Measurements from ENCODE around the gene BAIAP2.

Gene BAIAP2

GRCh38 chr17:81123052-81124048 is 88.4 kb downstream of the BAIAP2 start:
- H3K36me3 ChIP-seq (ENCODE audit: insufficient read depth, insufficient read length, low read length), result no peaks in the 10 kb centered on the region
- H3K4me3 ChIP-seq (ENCODE audit: insufficient read length, low read depth), result no peak overlapping the region
- peaks cover 41% of the 10 kb centered on the region for H3K4me1 ChIP-seq (ENCODE audit: insufficient read depth, insufficient read length)
- DNase-seq (ENCODE audit: low read depth, low spot score), result no peak
- H3K27me3 ChIP-seq (ENCODE audit: insufficient read depth, insufficient read length), result no peaks in the 10 kb centered on the region
- H3K9ac ChIP-seq (ENCODE audit: insufficient read length, low read depth), result no peak overlapping the region
- no peaks in the 10 kb centered on the region for H3K9me3 ChIP-seq (ENCODE audit: insufficient read depth, low read length)
- TF ChIP-seq SUZ12 (IDR thresholded peaks at IDR 0.05; ENCODE audit: extremely low read depth, insufficient read depth, insufficient read length) (no peak), ZNF274 (IDR thresholded peaks at IDR 0.05; ENCODE audit: low read depth, low read length) (no peak)

DNA sequence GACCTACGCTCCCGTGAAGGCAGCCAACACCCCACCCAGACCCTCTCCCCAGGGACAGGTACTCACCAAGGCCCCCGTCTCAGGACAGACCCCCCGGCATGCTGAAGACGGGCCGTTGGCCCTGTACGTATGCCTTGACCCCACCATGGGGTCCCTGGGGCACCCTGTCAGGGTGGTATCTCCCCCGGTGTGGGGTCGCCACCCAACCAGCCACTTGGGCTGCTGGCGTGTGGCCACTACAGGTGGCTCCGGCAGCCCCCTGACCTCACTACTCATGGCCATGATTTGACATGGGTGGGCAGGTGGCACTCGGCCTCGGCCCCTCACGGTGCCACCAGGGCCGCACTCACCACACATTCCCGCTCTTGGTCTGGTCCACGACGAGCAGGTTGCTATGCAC is 89.4 kb downstream of the BAIAP2 start:
- peaks cover 40% of the 10 kb centered on the region for H3K4me1 ChIP-seq (ENCODE audit: insufficient read depth, insufficient read length)
- no peak for DNase-seq (ENCODE audit: low read depth, low spot score)
- H3K36me3 ChIP-seq (ENCODE audit: insufficient read depth, insufficient read length, low read length), result no peaks in the 10 kb centered on the region
- H3K9me3 ChIP-seq (ENCODE audit: insufficient read depth, low read length), result no peaks in the 10 kb centered on the region
- no peak overlapping the region for H3K9ac ChIP-seq (ENCODE audit: insufficient read length, low read depth)
- H3K27me3 ChIP-seq (ENCODE audit: insufficient read depth, insufficient read length), result no peaks in the 10 kb centered on the region
- no peak overlapping the region for H3K4me3 ChIP-seq (ENCODE audit: insufficient read length, low read depth)
- TF ChIP-seq YY1 (IDR thresholded peaks at IDR 0.05; ENCODE audit: insufficient read depth, insufficient read length) (no peak), ZNF274 (IDR thresholded peaks at IDR 0.05; ENCODE audit: low read depth, low read length) (no peak)

DNA sequence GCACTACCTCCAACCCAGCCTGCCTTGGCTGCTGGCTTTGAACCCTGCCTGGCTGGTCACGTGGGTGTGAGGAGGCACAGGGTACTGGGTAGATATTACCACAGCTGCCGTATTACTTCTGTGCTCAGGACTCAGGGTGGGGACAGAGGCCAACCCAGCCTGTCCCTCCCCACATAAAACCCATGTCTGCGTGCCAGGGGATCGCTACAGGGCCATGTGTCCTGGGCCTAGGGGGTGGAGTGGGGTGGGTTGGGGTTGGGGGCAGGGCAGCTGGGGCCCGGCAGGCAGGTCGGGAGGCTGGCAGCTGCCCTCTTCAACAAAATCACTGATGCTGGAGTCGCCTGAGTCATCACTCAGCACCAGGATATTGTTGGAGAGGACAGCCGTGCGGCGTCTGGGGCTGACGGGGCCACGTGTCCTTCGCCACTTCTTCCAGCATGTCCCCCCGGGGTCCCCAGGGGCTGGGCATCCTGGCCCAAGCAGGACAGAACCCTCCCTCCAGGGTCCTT is 90.7 kb downstream of the BAIAP2 start:
- TF ChIP-seq ZNF274 (IDR thresholded peaks at IDR 0.05; ENCODE audit: low read depth, low read length) (no peak), SUZ12 (IDR thresholded peaks at IDR 0.05; ENCODE audit: extremely low read depth, insufficient read depth, insufficient read length) (no peak), YY1 (IDR thresholded peaks at IDR 0.05; ENCODE audit: insufficient read depth, insufficient read length) (no peak)
- Histone ChIP-seq H3K27me3 (ENCODE audit: insufficient read depth, insufficient read length) (no peaks in the 10 kb centered on the region), H3K9ac (ENCODE audit: insufficient read length, low read depth) (no peak overlapping the region), H3K36me3 (ENCODE audit: insufficient read depth, insufficient read length, low read length) (no peaks in the 10 kb centered on the region), H3K4me3 (ENCODE audit: insufficient read length, low read depth) (no peak overlapping the region), H3K4me1 (ENCODE audit: insufficient read depth, insufficient read length) (peaks cover 43% of the 10 kb centered on the region), H3K9me3 (ENCODE audit: insufficient read depth, low read length) (no peaks in the 10 kb centered on the region)
- DNase-seq (ENCODE audit: low read depth, low spot score), result no peak

DNA sequence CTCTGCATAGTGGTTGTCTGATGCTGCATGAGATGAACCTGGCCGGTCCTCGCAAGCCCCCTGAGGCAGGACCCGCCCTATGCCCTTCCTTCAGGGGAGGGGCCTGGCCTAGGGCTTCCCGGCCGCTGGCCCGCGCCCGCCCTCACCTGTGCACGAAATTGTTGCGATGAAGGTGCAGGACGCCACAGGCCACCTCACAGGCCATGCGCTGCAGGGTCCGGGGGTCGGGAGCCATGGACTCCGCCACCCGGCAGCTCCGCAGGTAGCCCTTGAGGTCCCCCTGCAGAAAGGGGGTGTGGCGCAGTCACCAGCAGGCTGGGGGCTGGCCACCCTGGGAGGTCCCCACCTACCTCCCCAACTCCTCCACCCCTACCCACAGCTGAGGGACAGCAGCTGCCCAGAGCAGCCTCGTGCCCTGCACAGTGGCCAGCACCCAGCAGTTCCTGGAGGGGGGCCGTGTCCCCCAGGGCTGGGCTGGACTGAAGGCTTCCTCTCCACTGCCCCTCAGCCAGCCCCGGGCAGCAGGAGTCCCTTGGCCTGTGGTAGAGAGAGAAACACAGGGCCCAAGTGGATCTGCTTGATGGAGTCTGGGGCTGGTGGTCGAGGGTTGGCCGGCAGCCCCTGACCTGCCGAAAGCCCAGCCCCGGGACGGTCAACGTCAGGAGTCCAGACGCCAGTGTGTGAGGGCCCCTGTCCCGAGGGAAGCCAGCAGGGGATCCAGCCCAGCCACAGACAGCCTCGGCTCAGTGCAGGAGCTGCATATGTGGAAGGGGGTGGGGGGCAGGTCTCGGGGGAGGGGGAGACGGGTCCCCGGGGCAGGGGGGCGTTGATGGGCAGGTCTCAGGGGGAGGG is 91.6 kb downstream of the BAIAP2 start:
- Histone ChIP-seq H3K27me3 (ENCODE audit: insufficient read depth, insufficient read length) (no peaks in the 10 kb centered on the region), H3K4me1 (ENCODE audit: insufficient read depth, insufficient read length) (peaks cover 40% of the 10 kb centered on the region), H3K9me3 (ENCODE audit: insufficient read depth, low read length) (no peaks in the 10 kb centered on the region), H3K9ac (ENCODE audit: insufficient read length, low read depth) (peak overlapping the region; percentile 26), H3K36me3 (ENCODE audit: insufficient read depth, insufficient read length, low read length) (no peaks in the 10 kb centered on the region), H3K4me3 (ENCODE audit: insufficient read length, low read depth) (no peak overlapping the region)
- DNase-seq (ENCODE audit: low read depth, low spot score), result no peak
- TF ChIP-seq YY1 (IDR thresholded peaks at IDR 0.05; ENCODE audit: insufficient read depth, insufficient read length), result no peak

DNA sequence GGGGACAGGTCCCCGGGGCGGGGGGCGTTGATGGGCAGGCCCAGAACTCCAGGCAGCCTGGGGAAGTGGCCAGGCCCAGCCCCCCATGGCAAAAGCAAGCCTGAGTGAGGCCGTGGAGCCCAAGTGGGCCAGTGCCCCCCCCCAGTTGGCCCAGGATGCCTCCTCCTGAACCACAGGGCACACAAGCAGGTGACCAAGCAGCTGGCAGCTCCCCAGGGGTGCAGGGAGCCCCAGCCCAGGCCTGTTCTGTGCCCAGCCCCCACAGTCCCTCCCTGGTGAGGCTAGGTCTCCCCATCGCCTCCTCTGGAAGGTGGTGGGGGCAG is 92.1 kb downstream of the BAIAP2 start:
- Histone ChIP-seq H3K9me3 (ENCODE audit: insufficient read depth, low read length) (no peaks in the 10 kb centered on the region), H3K4me1 (ENCODE audit: insufficient read depth, insufficient read length) (peaks cover 43% of the 10 kb centered on the region), H3K36me3 (ENCODE audit: insufficient read depth, insufficient read length, low read length) (no peaks in the 10 kb centered on the region), H3K27me3 (ENCODE audit: insufficient read depth, insufficient read length) (no peaks in the 10 kb centered on the region), H3K4me3 (ENCODE audit: insufficient read length, low read depth) (no peak overlapping the region), H3K9ac (ENCODE audit: insufficient read length, low read depth) (peak overlapping the region; percentile 56)
- DNase-seq (ENCODE audit: low read depth, low spot score), result no peak
- TF ChIP-seq ZNF274 (IDR thresholded peaks at IDR 0.05; ENCODE audit: low read depth, low read length) (no peak), SUZ12 (IDR thresholded peaks at IDR 0.05; ENCODE audit: extremely low read depth, insufficient read depth, insufficient read length) (no peak), YY1 (IDR thresholded peaks at IDR 0.05; ENCODE audit: insufficient read depth, insufficient read length) (no peak)

DNA sequence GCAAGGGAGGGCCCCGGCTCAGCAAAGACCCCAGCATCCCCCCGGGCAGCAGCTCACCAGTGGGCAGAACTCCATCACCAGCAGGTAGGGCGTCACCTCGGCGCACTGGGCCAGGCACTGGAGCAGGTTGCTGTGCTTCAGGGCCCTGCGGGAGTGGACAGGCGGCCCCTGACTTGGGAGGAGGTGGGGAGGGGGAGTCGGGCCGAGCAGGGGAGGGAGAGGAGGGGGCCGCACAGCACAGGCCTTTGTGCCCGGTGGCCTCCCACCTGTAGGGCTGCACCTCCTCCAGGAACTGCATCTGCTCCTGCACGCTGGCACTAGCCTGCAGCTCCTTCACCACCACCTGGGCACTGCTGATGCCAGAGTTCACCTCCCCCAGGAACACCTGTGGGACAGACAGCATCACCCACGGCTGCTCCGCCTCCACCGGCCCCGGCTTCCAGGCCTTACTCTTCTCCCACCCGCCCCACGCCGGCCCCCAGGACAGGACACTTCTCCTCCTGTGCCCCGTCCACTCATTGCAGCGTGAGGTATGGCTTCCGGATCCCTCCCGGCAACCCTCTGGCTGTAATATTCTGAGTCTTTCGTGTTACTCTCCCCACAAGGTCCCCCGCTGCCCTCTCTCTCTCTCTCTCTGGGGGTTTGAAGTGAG is 92.7 kb downstream of the BAIAP2 start:
- no peak overlapping the region for H3K4me3 ChIP-seq (ENCODE audit: insufficient read length, low read depth)
- H3K9ac ChIP-seq (ENCODE audit: insufficient read length, low read depth), result no peak overlapping the region
- TF ChIP-seq YY1 (IDR thresholded peaks at IDR 0.05; ENCODE audit: insufficient read depth, insufficient read length) (no peak), SUZ12 (IDR thresholded peaks at IDR 0.05; ENCODE audit: extremely low read depth, insufficient read depth, insufficient read length) (no peak), ZNF274 (IDR thresholded peaks at IDR 0.05; ENCODE audit: low read depth, low read length) (no peak)
- peaks cover 43% of the 10 kb centered on the region for H3K4me1 ChIP-seq (ENCODE audit: insufficient read depth, insufficient read length)
- H3K27me3 ChIP-seq (ENCODE audit: insufficient read depth, insufficient read length), result no peaks in the 10 kb centered on the region
- DNase-seq (ENCODE audit: low read depth, low spot score), result no peak
- H3K9me3 ChIP-seq (ENCODE audit: insufficient read depth, low read length), result no peaks in the 10 kb centered on the region
- H3K36me3 ChIP-seq (ENCODE audit: insufficient read depth, insufficient read length, low read length), result no peaks in the 10 kb centered on the region

- DNase-seq (ENCODE audit: low read depth, low spot score), result no peak
- H3K27me3 ChIP-seq (ENCODE audit: insufficient read depth, insufficient read length), result no peaks in the 10 kb centered on the region
- no peaks in the 10 kb centered on the region for H3K36me3 ChIP-seq (ENCODE audit: insufficient read depth, insufficient read length, low read length)
- H3K4me3 ChIP-seq (ENCODE audit: insufficient read length, low read depth), result no peak overlapping the region
- TF ChIP-seq SUZ12 (IDR thresholded peaks at IDR 0.05; ENCODE audit: extremely low read depth, insufficient read depth, insufficient read length), result no peak
- no peak for TF ChIP-seq ZNF274 (IDR thresholded peaks at IDR 0.05; ENCODE audit: low read depth, low read length)
- TF ChIP-seq YY1 (IDR thresholded peaks at IDR 0.05; ENCODE audit: insufficient read depth, insufficient read length), result no peak
- no peaks in the 10 kb centered on the region for H3K9me3 ChIP-seq (ENCODE audit: insufficient read depth, low read length)
- no peak overlapping the region for H3K9ac ChIP-seq (ENCODE audit: insufficient read length, low read depth)
- peaks cover 46% of the 10 kb centered on the region for H3K4me1 ChIP-seq (ENCODE audit: insufficient read depth, insufficient read length)
Measured at GRCh38 chr17:81128338-81128737, 93.4 kb downstream of the BAIAP2 start.
